GM23248 (cell line): Measurements from ENCODE around the gene ACTL8.

Source experiments
- EZH2 ChIP-seq: fragments of 200-600 bp; sonication (generic); IDR thresholded peaks from 2 replicates; pipeline ENCODE4 v1.6.1; 2018; ENCODE audit warnings: antibody characterized with exemption, mild to moderate bottlenecking; ENCODE audit not compliant: insufficient read depth, poor library complexity, severe bottlenecking
- EZH2phosphoT487 ChIP-seq: fragments of 200-600 bp; sonication (generic); IDR thresholded peaks from 2 replicates; pipeline ENCODE4 v1.6.1; 2018; ENCODE audit warnings: antibody characterized with exemption, moderate library complexity, mild to moderate bottlenecking, low read depth; ENCODE audit not compliant: insufficient read depth

GRCh38 chr1:17777818-17778217 lies 22.7 kb downstream of the ACTL8 start:
- TF ChIP-seq EZH2 (no peak), EZH2phosphoT487 (no peak)
